GM18870 (cell line): ENCODE measurements around the gene CD320.
A peak's percentile ranks its signal among the peaks of the same experiment; 100 is the strongest.
"Not testable (repeated sequence)": the region's sequence is repeated elsewhere in the genome, so short reads cannot be mapped to it uniquely, and the experiment has no call there.

Source experiments
- ATAC-seq: cut with Tn5 transposase; IDR thresholded peaks from one replicate; pipeline ENCODE4 v1.9.1; 2021; ENCODE audit warnings: moderate library complexity; ENCODE audit not compliant: unreplicated experiment

Gene CD320

GRCh38 chr19:8333767-8334457 lies 25.8 kb upstream of the CD320 start:
- ATAC-seq = no peak

GRCh38 chr19:8332976-8333766 lies 25.0 kb upstream of the CD320 start:
- ATAC-seq = no peak

GRCh38 chr19:8331263-8331845 lies 23.2 kb upstream of the CD320 start:
- ATAC-seq = no peak

- ATAC-seq = no peak
These were observed 21.8 kb upstream of the CD320 start for GRCh38 chr19:8329996-8330395.

- no peak for ATAC-seq
These were observed 17.3 kb upstream of the CD320 start for GRCh38 chr19:8325454-8325853.

- ATAC-seq = no peak
These were observed 16.3 kb upstream of the CD320 start for GRCh38 chr19:8324186-8325050.

GRCh38 chr19:8323781-8324185 lies 15.6 kb upstream of the CD320 start:
- no peak for ATAC-seq

GRCh38 chr19:8322638-8322997 lies 14.5 kb upstream of the CD320 start:
- ATAC-seq = no peak

- ATAC-seq = no peak
These were observed 14.0 kb upstream of the CD320 start for GRCh38 chr19:8321986-8322637.

GRCh38 chr19:8321067-8321985 lies 13.2 kb upstream of the CD320 start, which contains the start of the genes NDUFA7 and RPS28:
Gene NDUFA7 (minus strand): TSS chr19:8321375. CDS start chr19:8321358, 17 bp downstream.
Gene RPS28 (plus strand): TSS chr19:8321496. CDS start chr19:8321531, 35 bp downstream.
- peak; percentile 45 for ATAC-seq

- no peak for ATAC-seq
These were observed 12.5 kb upstream of the CD320 start for GRCh38 chr19:8320564-8321066.

GRCh38 chr19:8319807-8320520 lies 11.8 kb upstream of the CD320 start:
- no peak for ATAC-seq

GRCh38 chr19:8318835-8319234 lies 10.7 kb upstream of the CD320 start:
- not testable (repeated sequence) for ATAC-seq

GRCh38 chr19:8316351-8317125 lies 8.4 kb upstream of the CD320 start:
- no peak for ATAC-seq

- ATAC-seq = not testable (repeated sequence)
These were observed 7.0 kb upstream of the CD320 start for GRCh38 chr19:8314981-8315640.

GRCh38 chr19:8311461-8312260 lies 3.5 kb upstream of the CD320 start:
- no peak for ATAC-seq
